Lung (tissue), 12 donors: ENCODE measurements around the gene GLB1L. TPM values are rescaled to one million over a fixed set of nuclear protein-coding genes. Genes with fewer than 3 reads are reported as not detected.

ENCODE experiments used
- ATAC-seq: fragments of 200-7000 bp; cut with Tn5 transposase; one replicate; pipeline ENCODE4 v1.9.1; 2020; ENCODE audit warnings: moderate number of reproducible peaks; ENCODE audit not compliant: insufficient read depth, low FRiP score
- DNase-seq, 3 donors: peaks; one replicate each; pipeline ENCODE4 v3.0.0-alpha.2; 2013 to 2017
- H3K27ac ChIP-seq, 2 donors: one replicate each; pipeline ENCODE4 v1.5.1; 2013; ENCODE audit warnings: mild to moderate bottlenecking in 2 of 2, moderate library complexity in 2 of 2, control low read depth in 1 of 2, inconsistent platforms in 1 of 2, low read depth in 1 of 2, low read length in 1 of 2
- H3K27me3 ChIP-seq, 3 donors: one replicate each; pipeline ENCODE4 v1.5.1; 2013; ENCODE audit warnings: low read length in 2 of 3; ENCODE audit not compliant: control insufficient read depth in 3 of 3, insufficient read depth in 3 of 3
- H3K36me3 ChIP-seq, 4 donors: one replicate each; pipeline ENCODE4 v1.5.1; 2013; ENCODE audit warnings: low read length in 4 of 4, mild to moderate bottlenecking in 1 of 4, moderate library complexity in 1 of 4; ENCODE audit not compliant: control insufficient read depth in 4 of 4, insufficient read depth in 4 of 4
- H3K4me1 ChIP-seq, 5 donors: one replicate each; pipeline ENCODE4 v1.5.1; 2013; ENCODE audit warnings: low read length in 5 of 5, mild to moderate bottlenecking in 2 of 5, moderate library complexity in 1 of 5; ENCODE audit not compliant: control insufficient read depth in 5 of 5, insufficient read depth in 5 of 5
- H3K4me3 ChIP-seq: one replicate; pipeline ENCODE4 v1.5.1; 2013; ENCODE audit warnings: mild to moderate bottlenecking, control low read depth, moderate library complexity
- H3K9ac ChIP-seq, 2 donors: one replicate each; pipeline ENCODE4 v1.5.1; 2013; ENCODE audit warnings: low read length in 2 of 2, control low read depth in 1 of 2; ENCODE audit not compliant: insufficient read depth in 1 of 2
- H3K9me3 ChIP-seq, 4 donors: one replicate each; pipeline ENCODE4 v1.5.1; 2013; ENCODE audit warnings: low read length in 3 of 4, mild to moderate bottlenecking in 1 of 4, moderate library complexity in 1 of 4; ENCODE audit not compliant: control insufficient read depth in 4 of 4, insufficient read depth in 3 of 4
- CTCF ChIP-seq: IDR thresholded peaks from 2 replicates; pipeline ENCODE4 v1.5.1; 2012; ENCODE audit warnings: mild to moderate bottlenecking; ENCODE audit errors: control extremely low read depth, extremely low read depth
- WGBS, 2 donors: extraction: QIAGEN DNeasy Blood & Tissue Kit; methylation state at CpG; one replicate each; pipeline ENCODE4 v1.1.7; 2013; 5-methylcytosine and 5-hydroxymethylcytosine counted together
- polyA plus RNA-seq, 2 donors: library from polyadenylated mRNA; stranded (reverse); fragments of 200-250 nt; gene quantifications; one replicate each; pipeline ENCODE4 v1.2.1, GENCODE V29; 2013
- total RNA-seq, 2 donors: library from RNA; depleted of rRNA in 1 of 2; stranded (reverse); fragments of >200 nt in 1 of 2; gene quantifications; one replicate each; pipeline ENCODE4 v1.2.1, GENCODE V29; 2014 to 2021
- donor health status: control.
- donor health status: control.
- donor health status: Bipolar disorder and iron deficiency.
- donor health status: healthy.
- donor health status: DM: yes; HTN: yes; CAD: no.

Gene GLB1L
- total and polyA plus RNA-seq, 4 donors: 7.5 to 18.7 (median 13.6) TPM

GRCh38 chr2:219252084-219252483, 6.8 kb upstream of the GLB1L start:
- no peak for DNase-seq
- 60 to 69% methylated on average over 5 of the region's 5 CpGs for WGBS, 2 donors
- H3K9me3 ChIP-seq: no peaks in the 10 kb centered on the region
- H3K9ac ChIP-seq: no peak overlapping the region
- H3K27me3 ChIP-seq: peaks cover 0 to 43% (median 35%) of the 10 kb centered on the region in 3 donors
- H3K4me1 ChIP-seq: peaks cover 0 to 37% (median 35%) of the 10 kb centered on the region in 5 donors
- no peak for TF ChIP-seq CTCF
- ATAC-seq: no peak
- no peak overlapping the region for H3K4me3 ChIP-seq
- H3K27ac ChIP-seq: peak overlapping the region in 1 of 2 donors; percentile 13
- H3K36me3 ChIP-seq: peaks cover 0 to 12% (median 10%) of the 10 kb centered on the region in 4 donors

- Histone ChIP-seq H3K27me3 (peaks cover 0 to 43% (median 35%) of the 10 kb centered on the region in 3 donors), H3K9me3 (no peaks in the 10 kb centered on the region), H3K4me3 (no peak overlapping the region), H3K4me1 (peaks cover 0 to 39% (median 35%) of the 10 kb centered on the region in 5 donors), H3K36me3 (peaks cover 0 to 14% (median 11%) of the 10 kb centered on the region in 4 donors), H3K9ac (no peak overlapping the region), H3K27ac (peak overlapping the region in 1 of 2 donors; percentile 13)
- ATAC-seq (no peak), DNase-seq (no peak)
- TF ChIP-seq CTCF: no peak
- 36 to 69% methylated on average over 6 of the region's 6 CpGs for WGBS, 2 donors
These were observed 6.4 kb upstream of the GLB1L start for GRCh38 chr2:219251656-219252055.

GRCh38 chr2:219250049-219250781, 5.0 kb upstream of the GLB1L start:
- Histone ChIP-seq H3K36me3 (peaks cover 0 to 15% (median 11%) of the 10 kb centered on the region in 4 donors), H3K4me1 (peaks cover 0 to 50% (median 35%) of the 10 kb centered on the region in 5 donors), H3K27ac (peak overlapping the region; percentile 25 to 93), H3K27me3 (peaks cover 0 to 30% (median 23%) of the 10 kb centered on the region in 3 donors), H3K9ac (peak overlapping the region; percentile 31 to 81), H3K4me3 (no peak overlapping the region), H3K9me3 (no peaks in the 10 kb centered on the region)
- WGBS, 2 donors: 58 to 69% methylated on average over 22 of the region's 22 CpGs
- DNase-seq: peak in 1 of 3 donors; percentile 28
- TF ChIP-seq CTCF: no peak
- ATAC-seq: no peak
